Activated naive CD4-positive, alpha-beta T cell treated with anti-CD3 and anti-CD28 coated beads, Interleukin-2, amount 10 ng/mL, durations not matched to agents 7 days and 5 days (primary cell): ENCODE data around the gene EPHA4.

Experiments
- CTCF ChIA-PET: fragments of 350-600 bp; sonication (Branson Sonifier 250); formaldehyde crosslinking; loops from one replicate; lab custom pipeline; 2021; ENCODE audit warnings: antibody characterized with exemption; lab: Charles Lee
- DNase-seq: peaks from one replicate; pipeline ENCODE4 v3.0.0-alpha.2; 2020
- H3K27ac Mint-ChIP-seq: one replicate; pipeline ENCODE4 v1.8.0; 2021; ENCODE audit warnings: mild to moderate bottlenecking, moderate library complexity, mixed read lengths
- H3K27me3 Mint-ChIP-seq: one replicate; pipeline ENCODE4 v1.8.0; 2021; ENCODE audit warnings: mild to moderate bottlenecking, mixed read lengths
- H3K36me3 Mint-ChIP-seq: one replicate; pipeline ENCODE4 v1.8.0; 2021; ENCODE audit warnings: mixed read lengths
- H3K4me1 Mint-ChIP-seq: one replicate; pipeline ENCODE4 v1.8.0; 2021; ENCODE audit warnings: mixed read lengths
- H3K4me3 Mint-ChIP-seq: one replicate; pipeline ENCODE4 v1.8.0; 2021; ENCODE audit warnings: mild to moderate bottlenecking, moderate library complexity, mixed read lengths
- H3K9me3 Mint-ChIP-seq: one replicate; pipeline ENCODE4 v1.8.0; 2021; ENCODE audit warnings: mixed read lengths

EPHA4 gene

DNA sequence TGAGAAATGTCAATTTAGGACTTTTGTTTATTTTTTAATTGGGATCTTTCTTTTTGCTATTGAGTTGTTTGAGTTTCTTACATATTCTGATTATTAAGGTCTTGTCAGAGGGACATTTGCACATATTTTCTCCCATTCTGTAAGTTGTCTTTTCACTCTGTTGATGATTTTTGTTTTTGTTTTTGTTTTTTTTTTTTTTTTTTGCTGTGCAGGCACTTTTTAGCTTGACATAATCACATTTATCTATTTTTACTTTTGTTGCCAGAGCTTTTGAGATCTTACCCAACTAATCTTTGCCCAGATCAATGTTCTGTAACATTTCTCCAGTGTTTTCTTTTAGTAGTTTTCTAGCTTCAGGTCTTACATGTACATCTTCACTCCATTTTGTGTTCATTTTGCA, 166.6 kb downstream of the EPHA4 start:
- CTCF ChIA-PET = no interaction called here
- no peaks in the 10 kb centered on the region for H3K4me1 Mint-ChIP-seq
- H3K27me3 Mint-ChIP-seq = peaks cover 31% of the 10 kb centered on the region
- no peaks in the 10 kb centered on the region for H3K36me3 Mint-ChIP-seq
- DNase-seq = no peak
- no peaks in the 10 kb centered on the region for H3K9me3 Mint-ChIP-seq
- no peak overlapping the region for H3K4me3 Mint-ChIP-seq
- no peak overlapping the region for H3K27ac Mint-ChIP-seq

- H3K36me3 Mint-ChIP-seq = no peaks in the 10 kb centered on the region
- H3K27ac Mint-ChIP-seq = no peak overlapping the region
- H3K27me3 Mint-ChIP-seq = peaks cover 23% of the 10 kb centered on the region
- H3K4me1 Mint-ChIP-seq = no peaks in the 10 kb centered on the region
- no peak overlapping the region for H3K4me3 Mint-ChIP-seq
- H3K9me3 Mint-ChIP-seq = no peaks in the 10 kb centered on the region
- no peak for DNase-seq
- CTCF ChIA-PET = no interaction called here
Observed at GRCh38 chr2:221402072-221402471, 170.0 kb downstream of the EPHA4 start.

DNA sequence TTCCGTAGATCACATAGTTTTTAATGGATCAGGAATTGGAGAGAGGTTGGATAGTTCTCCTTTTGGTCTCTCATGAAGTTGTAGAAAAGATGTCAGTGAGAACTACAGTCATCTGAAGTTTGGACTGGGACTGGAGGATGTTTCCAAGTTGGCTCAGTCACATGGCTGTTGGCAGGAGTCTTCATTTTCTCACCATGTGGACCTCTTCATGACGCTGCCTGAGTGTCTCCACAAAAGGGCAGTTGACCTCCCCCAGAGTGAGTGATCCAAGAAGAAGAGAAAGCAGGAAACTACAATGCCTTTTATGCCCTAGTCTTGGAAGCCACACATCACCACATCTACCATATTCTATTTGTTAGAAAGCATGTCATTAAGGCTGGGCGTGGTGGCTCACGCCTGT, 171.7 kb downstream of the EPHA4 start:
- no peak for DNase-seq
- no peaks in the 10 kb centered on the region for H3K4me1 Mint-ChIP-seq
- CTCF ChIA-PET = no interaction called here
- H3K9me3 Mint-ChIP-seq = no peaks in the 10 kb centered on the region
- no peak overlapping the region for H3K27ac Mint-ChIP-seq
- peaks cover 7% of the 10 kb centered on the region for H3K27me3 Mint-ChIP-seq
- H3K36me3 Mint-ChIP-seq = no peaks in the 10 kb centered on the region
- no peak overlapping the region for H3K4me3 Mint-ChIP-seq

DNA sequence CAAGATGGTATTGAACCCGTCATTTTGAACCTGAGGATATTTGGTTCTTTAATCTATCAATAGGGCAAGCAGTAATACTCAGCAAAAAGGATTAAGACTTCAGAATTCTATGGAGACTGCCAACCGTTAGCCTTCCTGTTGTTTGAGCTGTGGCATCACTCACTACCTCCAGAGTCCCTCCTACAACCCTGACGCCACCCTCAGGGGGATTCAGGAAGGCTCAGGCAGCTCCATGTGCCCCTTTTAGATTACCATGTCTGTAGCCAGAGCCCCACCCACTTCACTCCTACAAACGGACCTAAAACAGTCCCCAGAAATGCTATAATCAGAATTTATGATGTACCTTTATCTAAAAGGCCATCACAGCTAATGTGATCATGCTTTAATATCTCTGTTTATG, 172.9 kb downstream of the EPHA4 start:
- H3K4me3 Mint-ChIP-seq = no peak overlapping the region
- H3K4me1 Mint-ChIP-seq = no peaks in the 10 kb centered on the region
- H3K36me3 Mint-ChIP-seq = no peaks in the 10 kb centered on the region
- H3K27me3 Mint-ChIP-seq = peaks cover 7% of the 10 kb centered on the region
- no peaks in the 10 kb centered on the region for H3K9me3 Mint-ChIP-seq
- CTCF ChIA-PET = interaction anchor here (0.6 kb wide), 1 partner anchor 9 kb away, joined by 5 read pairs; no protein-coding TSS in a partner anchor
- no peak overlapping the region for H3K27ac Mint-ChIP-seq
- DNase-seq = no peak

GRCh38 chr2:221397187-221397586, 174.9 kb downstream of the EPHA4 start:
- no peaks in the 10 kb centered on the region for H3K27me3 Mint-ChIP-seq
- no peaks in the 10 kb centered on the region for H3K36me3 Mint-ChIP-seq
- CTCF ChIA-PET = no interaction called here
- H3K4me3 Mint-ChIP-seq = no peak overlapping the region
- no peaks in the 10 kb centered on the region for H3K4me1 Mint-ChIP-seq
- no peaks in the 10 kb centered on the region for H3K9me3 Mint-ChIP-seq
- DNase-seq = no peak
- H3K27ac Mint-ChIP-seq = no peak overlapping the region

DNA sequence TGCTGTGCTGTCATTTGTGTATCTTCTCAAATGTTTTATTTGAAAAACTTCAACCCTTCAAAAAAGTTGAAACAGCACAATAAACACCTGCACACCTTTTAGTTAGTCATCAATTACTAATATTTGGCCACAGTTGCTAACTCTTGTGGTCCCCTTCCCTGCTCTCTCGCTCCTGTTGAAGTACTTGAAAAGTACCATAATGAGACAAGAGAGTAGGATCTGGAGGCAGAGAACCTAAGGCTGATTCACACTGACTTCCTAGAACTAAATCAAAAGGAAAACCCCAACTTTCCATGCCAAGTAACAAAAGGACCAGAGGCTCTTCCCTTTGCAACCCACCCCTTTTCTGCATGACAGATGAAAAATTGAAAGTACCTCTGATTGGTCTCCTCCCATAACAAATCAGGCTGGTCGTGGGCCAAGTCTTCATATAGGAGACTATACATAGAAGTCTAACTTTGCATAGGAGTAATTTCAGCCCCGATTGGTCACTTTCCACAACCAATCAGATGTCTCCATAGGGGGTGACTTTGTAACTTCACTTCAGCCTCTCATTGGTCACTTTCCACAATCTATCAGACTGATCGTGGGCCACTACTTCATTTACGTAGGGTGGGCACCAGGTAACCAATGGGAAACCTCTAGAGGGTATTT, 179.7 kb downstream of the EPHA4 start:
- Mint-ChIP-seq H3K27ac (no peak overlapping the region), H3K4me3 (no peak overlapping the region), H3K4me1 (no peaks in the 10 kb centered on the region), H3K27me3 (no peaks in the 10 kb centered on the region), H3K36me3 (no peaks in the 10 kb centered on the region), H3K9me3 (no peaks in the 10 kb centered on the region)
- DNase-seq = no peak
- CTCF ChIA-PET = interaction anchor here (1.2 kb wide), 1 partner anchor 182 kb away, joined by 3 read pairs; no protein-coding TSS in a partner anchor

GRCh38 chr2:221390878-221391277, 181.2 kb downstream of the EPHA4 start:
- Mint-ChIP-seq H3K27ac (no peak overlapping the region), H3K9me3 (no peaks in the 10 kb centered on the region), H3K27me3 (no peaks in the 10 kb centered on the region), H3K36me3 (no peaks in the 10 kb centered on the region), H3K4me3 (no peak overlapping the region), H3K4me1 (no peaks in the 10 kb centered on the region)
- DNase-seq = no peak
- CTCF ChIA-PET = no interaction called here

GRCh38 chr2:221389904-221390303, 182.2 kb downstream of the EPHA4 start:
- CTCF ChIA-PET = interaction anchor here (0.7 kb wide), 1 partner anchor 10 kb away, joined by 5 read pairs; no protein-coding TSS in a partner anchor
- no peaks in the 10 kb centered on the region for H3K9me3 Mint-ChIP-seq
- H3K4me1 Mint-ChIP-seq = no peaks in the 10 kb centered on the region
- H3K27ac Mint-ChIP-seq = no peak overlapping the region
- no peaks in the 10 kb centered on the region for H3K27me3 Mint-ChIP-seq
- H3K4me3 Mint-ChIP-seq = no peak overlapping the region
- H3K36me3 Mint-ChIP-seq = no peaks in the 10 kb centered on the region
- DNase-seq = no peak

DNA sequence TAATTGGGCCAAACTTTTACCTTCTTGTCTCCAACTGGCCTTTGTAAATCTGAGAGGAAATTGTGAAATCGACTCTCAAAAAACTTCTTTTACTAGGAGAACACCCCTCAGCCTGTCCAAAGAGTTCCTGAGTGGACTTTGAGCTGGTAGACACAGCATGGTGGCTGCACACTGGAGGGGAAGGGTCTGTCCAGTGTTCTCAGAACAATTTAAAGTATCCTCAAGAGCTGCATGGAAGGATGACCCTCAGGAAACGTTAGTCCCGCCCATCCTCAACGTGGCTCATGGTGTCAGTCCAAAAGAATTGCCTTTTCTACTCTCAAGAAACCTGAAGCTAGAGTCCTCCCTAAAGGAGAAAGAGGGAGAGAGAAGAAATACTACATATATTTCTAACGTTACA, 182.7 kb downstream of the EPHA4 start:
- Mint-ChIP-seq H3K4me1 (no peaks in the 10 kb centered on the region), H3K4me3 (no peak overlapping the region), H3K9me3 (no peaks in the 10 kb centered on the region), H3K27me3 (no peaks in the 10 kb centered on the region), H3K27ac (no peak overlapping the region), H3K36me3 (no peaks in the 10 kb centered on the region)
- CTCF ChIA-PET = interaction anchor here (0.6 kb wide), 1 partner anchor 954 kb away, joined by 3 read pairs; no protein-coding TSS in a partner anchor
- DNase-seq = no peak

- Mint-ChIP-seq H3K27me3 (no peaks in the 10 kb centered on the region), H3K27ac (no peak overlapping the region), H3K36me3 (no peaks in the 10 kb centered on the region), H3K4me3 (no peak overlapping the region), H3K9me3 (no peaks in the 10 kb centered on the region), H3K4me1 (no peaks in the 10 kb centered on the region)
- DNase-seq = no peak
- CTCF ChIA-PET = no interaction called here
Observed at GRCh38 chr2:221388891-221389290, 183.2 kb downstream of the EPHA4 start.

- H3K4me1 Mint-ChIP-seq = no peaks in the 10 kb centered on the region
- H3K27ac Mint-ChIP-seq = no peak overlapping the region
- no peaks in the 10 kb centered on the region for H3K36me3 Mint-ChIP-seq
- CTCF ChIA-PET = no interaction called here
- H3K9me3 Mint-ChIP-seq = no peaks in the 10 kb centered on the region
- H3K4me3 Mint-ChIP-seq = no peak overlapping the region
- DNase-seq = no peak
- no peaks in the 10 kb centered on the region for H3K27me3 Mint-ChIP-seq
Observed at GRCh38 chr2:221385716-221386115, 186.4 kb downstream of the EPHA4 start.

DNA sequence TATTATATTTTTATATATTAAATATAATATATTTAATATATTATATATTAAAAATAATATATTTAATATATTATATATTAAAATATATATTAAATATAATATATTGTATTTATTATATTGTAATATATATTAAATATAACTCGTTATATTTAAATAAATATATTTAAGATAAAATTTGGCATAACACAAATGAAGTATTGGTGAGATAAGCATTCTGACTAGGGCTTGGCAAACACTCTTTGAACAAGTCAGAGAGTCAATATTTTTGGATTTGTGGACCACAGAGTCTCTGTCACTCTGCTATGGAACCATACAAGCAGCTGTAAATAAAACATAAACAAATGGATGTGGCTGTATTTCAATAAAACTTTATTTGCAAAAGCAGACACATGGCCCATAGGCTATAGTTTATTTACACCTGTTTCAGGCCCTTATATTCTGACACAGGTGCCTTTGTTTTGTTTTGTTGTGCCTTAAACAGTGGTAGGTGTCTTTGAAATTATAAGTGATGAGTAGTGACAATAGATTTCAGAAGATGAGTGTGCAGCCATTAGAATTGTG, 190.1 kb downstream of the EPHA4 start:
- no peaks in the 10 kb centered on the region for H3K9me3 Mint-ChIP-seq
- no peaks in the 10 kb centered on the region for H3K36me3 Mint-ChIP-seq
- H3K4me1 Mint-ChIP-seq = no peaks in the 10 kb centered on the region
- no peak for DNase-seq
- CTCF ChIA-PET = no interaction called here
- H3K27ac Mint-ChIP-seq = no peak overlapping the region
- H3K4me3 Mint-ChIP-seq = no peak overlapping the region
- peaks cover 2% of the 10 kb centered on the region for H3K27me3 Mint-ChIP-seq

DNA sequence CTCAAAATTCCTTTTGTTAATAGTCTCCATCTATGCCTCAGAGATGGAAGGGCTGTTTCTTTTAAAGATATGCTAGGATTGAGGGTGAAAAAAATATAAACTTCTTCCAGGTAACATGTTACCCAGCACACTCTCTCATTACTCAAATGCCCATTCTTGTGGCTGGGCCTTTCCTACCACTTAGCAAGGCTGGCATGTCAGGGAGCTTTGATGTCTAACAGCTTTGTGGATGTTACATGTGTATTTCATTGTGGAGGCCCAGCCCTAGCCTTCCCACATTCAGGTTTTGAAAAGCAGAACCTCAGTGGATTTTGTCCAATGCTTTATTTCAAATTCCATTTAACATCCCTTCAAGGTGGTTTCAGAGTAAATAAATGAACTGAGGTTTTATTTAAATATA, 191.4 kb downstream of the EPHA4 start:
- no peak for DNase-seq
- no peaks in the 10 kb centered on the region for H3K4me1 Mint-ChIP-seq
- no peak overlapping the region for H3K4me3 Mint-ChIP-seq
- CTCF ChIA-PET = no interaction called here
- H3K27ac Mint-ChIP-seq = no peak overlapping the region
- peaks cover 3% of the 10 kb centered on the region for H3K27me3 Mint-ChIP-seq
- no peaks in the 10 kb centered on the region for H3K36me3 Mint-ChIP-seq
- no peaks in the 10 kb centered on the region for H3K9me3 Mint-ChIP-seq

- no peak for DNase-seq
- no peak overlapping the region for H3K4me3 Mint-ChIP-seq
- no peak overlapping the region for H3K27ac Mint-ChIP-seq
- H3K27me3 Mint-ChIP-seq = peaks cover 3% of the 10 kb centered on the region
- no peaks in the 10 kb centered on the region for H3K9me3 Mint-ChIP-seq
- no peaks in the 10 kb centered on the region for H3K36me3 Mint-ChIP-seq
- H3K4me1 Mint-ChIP-seq = no peaks in the 10 kb centered on the region
- CTCF ChIA-PET = no interaction called here
Observed at GRCh38 chr2:221380062-221380461, 192.0 kb downstream of the EPHA4 start.

DNA sequence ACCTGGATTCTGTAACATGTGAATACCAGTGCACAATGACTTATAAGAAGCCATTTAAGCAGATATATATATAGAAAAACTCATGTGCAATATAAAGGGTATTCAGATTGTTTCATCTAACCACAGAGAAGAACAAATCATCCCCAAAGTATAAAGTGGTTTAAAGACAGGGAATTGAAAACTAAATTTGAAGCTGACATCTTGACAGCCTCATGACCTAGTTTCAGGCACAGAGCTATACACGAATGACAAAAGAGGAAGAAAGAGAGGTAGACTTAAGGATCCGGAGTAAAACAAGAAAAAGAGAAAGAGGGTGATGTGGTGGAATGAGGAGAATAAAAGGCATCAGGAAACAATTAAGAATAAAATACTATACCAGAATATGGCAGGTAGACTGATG, 194.5 kb downstream of the EPHA4 start:
- CTCF ChIA-PET = no interaction called here
- no peak for DNase-seq
- Mint-ChIP-seq H3K27me3 (peaks cover 3% of the 10 kb centered on the region), H3K9me3 (no peaks in the 10 kb centered on the region), H3K36me3 (no peaks in the 10 kb centered on the region), H3K27ac (no peak overlapping the region), H3K4me1 (no peaks in the 10 kb centered on the region), H3K4me3 (no peak overlapping the region)
